ENCODE results near the gene IL25.

IL25 gene

GRCh38 chr14:23414254-23414653 is 41.6 kb downstream of the IL25 start:
- Histone ChIP-seq H3K4me3 (ENCODE audit: insufficient read depth, low read length, poor library complexity, severe bottlenecking) (no peak overlapping the region), H3K9me2 (replicated peaks; ENCODE audit: insufficient read depth, low read length) (no peaks in the 10 kb centered on the region), H3K36me3 (ENCODE audit: low read length) (no peaks in the 10 kb centered on the region), H3K27ac (ENCODE audit: low read depth, low read length) (no peak overlapping the region), H3K9me3 (ENCODE audit: insufficient read depth, low read length) (no peaks in the 10 kb centered on the region), H3F3A (ENCODE audit: insufficient read depth) (no peaks in the 10 kb centered on the region), H4K20me1 (ENCODE audit: low read depth, low read length) (no peaks in the 10 kb centered on the region), H2AFZ (ENCODE audit: low read depth, low read length, severe bottlenecking) (no peak overlapping the region), H3K79me2 (ENCODE audit: insufficient read depth, low read length) (no peaks in the 10 kb centered on the region), H3K4me2 (ENCODE audit: low read depth, low read length, poor library complexity, severe bottlenecking) (no peak overlapping the region), H3K9ac (ENCODE audit: low read length) (no peak overlapping the region), H3K27me3 (ENCODE audit: low read length) (no peaks in the 10 kb centered on the region)
- TF ChIP-seq, protein P1, sequence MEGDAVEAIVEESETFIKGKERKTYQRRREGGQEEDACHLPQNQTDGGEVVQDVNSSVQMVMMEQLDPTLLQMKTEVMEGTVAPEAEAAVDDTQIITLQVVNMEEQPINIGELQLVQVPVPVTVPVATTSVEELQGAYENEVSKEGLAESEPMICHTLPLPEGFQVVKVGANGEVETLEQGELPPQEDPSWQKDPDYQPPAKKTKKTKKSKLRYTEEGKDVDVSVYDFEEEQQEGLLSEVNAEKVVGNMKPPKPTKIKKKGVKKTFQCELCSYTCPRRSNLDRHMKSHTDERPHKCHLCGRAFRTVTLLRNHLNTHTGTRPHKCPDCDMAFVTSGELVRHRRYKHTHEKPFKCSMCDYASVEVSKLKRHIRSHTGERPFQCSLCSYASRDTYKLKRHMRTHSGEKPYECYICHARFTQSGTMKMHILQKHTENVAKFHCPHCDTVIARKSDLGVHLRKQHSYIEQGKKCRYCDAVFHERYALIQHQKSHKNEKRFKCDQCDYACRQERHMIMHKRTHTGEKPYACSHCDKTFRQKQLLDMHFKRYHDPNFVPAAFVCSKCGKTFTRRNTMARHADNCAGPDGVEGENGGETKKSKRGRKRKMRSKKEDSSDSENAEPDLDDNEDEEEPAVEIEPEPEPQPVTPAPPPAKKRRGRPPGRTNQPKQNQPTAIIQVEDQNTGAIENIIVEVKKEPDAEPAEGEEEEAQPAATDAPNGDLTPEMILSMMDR (IDR thresholded peaks at IDR 0.05; ENCODE audit: insufficient read depth, low read length, poor library complexity, severe bottlenecking) = no peak
- no peak for TF ChIP-seq EZH2phosphoT487 (conservative IDR thresholded peaks at IDR 0.05; ENCODE audit: low read length)

- no peaks in the 10 kb centered on the region for H3K79me2 ChIP-seq (ENCODE audit: insufficient read depth, low read length)
- no peak overlapping the region for H3K27ac ChIP-seq (ENCODE audit: low read depth, low read length)
- TF ChIP-seq, protein P1 (IDR thresholded peaks at IDR 0.05; ENCODE audit: insufficient read depth, low read length, poor library complexity, severe bottlenecking) = no peak
- no peak for TF ChIP-seq EZH2phosphoT487 (conservative IDR thresholded peaks at IDR 0.05; ENCODE audit: low read length)
- no peak overlapping the region for H3K4me2 ChIP-seq (ENCODE audit: low read depth, low read length, poor library complexity, severe bottlenecking)
- no peaks in the 10 kb centered on the region for H3K36me3 ChIP-seq (ENCODE audit: low read length)
- no peaks in the 10 kb centered on the region for H3K9me2 ChIP-seq (replicated peaks; ENCODE audit: insufficient read depth, low read length)
- H3K9me3 ChIP-seq (ENCODE audit: insufficient read depth, low read length) = no peaks in the 10 kb centered on the region
- H3F3A ChIP-seq (ENCODE audit: insufficient read depth) = no peaks in the 10 kb centered on the region
- H3K27me3 ChIP-seq (ENCODE audit: low read length) = no peaks in the 10 kb centered on the region
- H4K20me1 ChIP-seq (ENCODE audit: low read depth, low read length) = no peaks in the 10 kb centered on the region
- no peak overlapping the region for H2AFZ ChIP-seq (ENCODE audit: low read depth, low read length, severe bottlenecking)
- no peak overlapping the region for H3K9ac ChIP-seq (ENCODE audit: low read length)
- H3K4me3 ChIP-seq (ENCODE audit: insufficient read depth, low read length, poor library complexity, severe bottlenecking) = no peak overlapping the region
These were observed 42.6 kb downstream of the IL25 start for GRCh38 chr14:23414906-23415820.

- Histone ChIP-seq H3K4me2 (ENCODE audit: low read depth, low read length, poor library complexity, severe bottlenecking) (no peak overlapping the region), H3K9me3 (ENCODE audit: insufficient read depth, low read length) (no peaks in the 10 kb centered on the region), H3K9me2 (replicated peaks; ENCODE audit: insufficient read depth, low read length) (no peaks in the 10 kb centered on the region), H4K20me1 (ENCODE audit: low read depth, low read length) (no peaks in the 10 kb centered on the region), H3K36me3 (ENCODE audit: low read length) (no peaks in the 10 kb centered on the region), H3K4me3 (ENCODE audit: insufficient read depth, low read length, poor library complexity, severe bottlenecking) (no peak overlapping the region), H3K27me3 (ENCODE audit: low read length) (no peaks in the 10 kb centered on the region), H2AFZ (ENCODE audit: low read depth, low read length, severe bottlenecking) (no peak overlapping the region), H3K9ac (ENCODE audit: low read length) (no peak overlapping the region), H3K79me2 (ENCODE audit: insufficient read depth, low read length) (no peaks in the 10 kb centered on the region), H3K27ac (ENCODE audit: low read depth, low read length) (no peak overlapping the region), H3F3A (ENCODE audit: insufficient read depth) (no peaks in the 10 kb centered on the region)
- TF ChIP-seq EZH2phosphoT487 (conservative IDR thresholded peaks at IDR 0.05; ENCODE audit: low read length) = no peak
- TF ChIP-seq, protein P1 (IDR thresholded peaks at IDR 0.05; ENCODE audit: insufficient read depth, low read length, poor library complexity, severe bottlenecking) = no peak
These were observed 43.5 kb downstream of the IL25 start for GRCh38 chr14:23415821-23416778.
